BJ (cell line): ENCODE measurements around the gene DSC3. TPM values are rescaled to one million over a fixed set of nuclear protein-coding genes. Genes with fewer than 3 reads are reported as not detected.

Experiments used
- CTCF ChIA-PET: fragments of 350-600 bp; formaldehyde crosslinking; extraction: SDS; loops from one replicate; lab custom pipeline; 2021; ENCODE audit warnings: antibody characterized with exemption, inconsistent platforms; lab: Yijun Ruan, JAX
- POLR2A ChIA-PET: fragments of 300-600 bp; sonication (Branson Sonifier 250); formaldehyde crosslinking; extraction: SDS; loops from one replicate; lab custom pipeline; 2021; ENCODE audit warnings: antibody characterized with exemption; lab: Charles Lee
- DNase-seq: peaks from one replicate; pipeline ENCODE4 v3.0.0-alpha.2; 2011; ENCODE audit warnings: low read depth
- H3K27me3 ChIP-seq: 2 replicates; pipeline ENCODE4 v1.6.0; 2011; ENCODE audit warnings: low read length; ENCODE audit not compliant: control insufficient read depth, insufficient read depth
- H3K36me3 ChIP-seq: 2 replicates; pipeline ENCODE4 v1.5.1; 2011; ENCODE audit warnings: low read length; ENCODE audit not compliant: control insufficient read depth, insufficient read depth
- H3K4me3 ChIP-seq: 2 replicates; pipeline ENCODE4 v1.5.1; 2011; ENCODE audit warnings: low read depth, mild to moderate bottlenecking, control low read depth, low read length
- CTCF ChIP-seq: IDR thresholded peaks from 2 replicates; pipeline ENCODE4 v1.5.1; 2011; ENCODE audit warnings: low read depth, mild to moderate bottlenecking, control low read depth, inconsistent platforms, low read length, moderate library complexity; ENCODE audit not compliant: insufficient read depth
- polyA minus RNA-seq: library from RNA; depleted of rRNA, polyadenylated mRNA; stranded (reverse); fragments of >200 nt; gene quantifications from 2 replicates; pipeline ENCODE4 v1.2.3, GENCODE V29; 2011; rRNA and poly(A)+ RNA removed
- polyA plus RNA-seq: library from polyadenylated mRNA; depleted of rRNA; stranded (reverse); fragments of >200 nt; gene quantifications from 2 replicates; pipeline ENCODE4 v1.2.3, GENCODE V29; 2011; rRNA removed

DSC3 gene
- polyA plus RNA-seq (not detected in 2 replicates), polyA minus RNA-seq (not detected in 2 replicates)

DNA sequence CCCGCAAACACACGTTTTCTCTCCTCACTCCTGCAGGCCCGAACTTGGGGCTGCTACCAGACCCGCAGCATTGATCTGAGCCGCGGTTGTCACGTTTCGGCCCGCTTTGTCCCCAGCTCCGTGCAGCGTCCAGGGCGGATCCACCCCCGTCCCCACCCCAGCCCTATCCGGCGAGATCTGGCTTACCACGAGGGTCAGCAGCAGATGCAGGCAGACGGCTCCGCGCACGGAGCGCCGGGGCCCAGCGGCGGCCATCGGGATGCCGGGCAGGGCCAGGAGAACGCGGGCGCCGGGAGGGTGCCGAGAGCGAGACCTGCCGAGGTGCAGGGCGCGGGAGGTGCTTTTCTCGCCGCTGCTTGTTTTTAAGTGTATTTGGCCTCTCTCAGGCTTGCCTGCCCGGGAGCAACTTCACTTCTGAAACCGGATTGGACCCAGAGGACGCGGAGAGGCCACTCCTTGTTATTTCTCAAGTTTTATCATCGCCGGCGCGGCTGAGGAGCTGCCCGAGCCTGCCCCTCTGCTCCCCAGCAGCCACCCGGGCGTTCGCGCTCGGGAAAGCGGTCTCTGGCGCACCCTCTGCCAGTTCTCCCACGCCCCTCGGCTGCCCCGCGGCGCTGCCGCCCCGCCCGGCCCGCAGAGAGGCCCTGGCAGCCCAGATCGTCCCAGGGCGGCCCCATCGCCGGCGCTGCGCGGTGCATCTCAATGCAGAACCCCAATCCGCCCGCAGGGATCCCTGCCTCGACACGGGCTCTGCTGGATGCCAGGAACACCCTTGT is at the start of gene DSC3:
Gene DSC3, minus strand, starts transcription at position 337 of the 776 bp plus-strand sequence. Its CDS starts 82 bp downstream, at position 255.
- no peaks in the 10 kb centered on the region for H3K27me3 ChIP-seq
- no peaks in the 10 kb centered on the region for H3K36me3 ChIP-seq
- CTCF ChIA-PET = no interaction called here
- H3K4me3 ChIP-seq = no peak within 1 kb of the TSS
- DNase-seq = no peak
- POLR2A ChIA-PET = no interaction called here
- TF ChIP-seq CTCF = no peak

GRCh38 chr18:31091350-31091749 is 48.8 kb upstream of the DSC3 start:
- no peak for TF ChIP-seq CTCF
- no peak for DNase-seq
- H3K4me3 ChIP-seq = no peak overlapping the region
- H3K27me3 ChIP-seq = no peaks in the 10 kb centered on the region
- ChIA-PET CTCF (no interaction called here), POLR2A (no interaction called here)
- H3K36me3 ChIP-seq = no peaks in the 10 kb centered on the region

DNA sequence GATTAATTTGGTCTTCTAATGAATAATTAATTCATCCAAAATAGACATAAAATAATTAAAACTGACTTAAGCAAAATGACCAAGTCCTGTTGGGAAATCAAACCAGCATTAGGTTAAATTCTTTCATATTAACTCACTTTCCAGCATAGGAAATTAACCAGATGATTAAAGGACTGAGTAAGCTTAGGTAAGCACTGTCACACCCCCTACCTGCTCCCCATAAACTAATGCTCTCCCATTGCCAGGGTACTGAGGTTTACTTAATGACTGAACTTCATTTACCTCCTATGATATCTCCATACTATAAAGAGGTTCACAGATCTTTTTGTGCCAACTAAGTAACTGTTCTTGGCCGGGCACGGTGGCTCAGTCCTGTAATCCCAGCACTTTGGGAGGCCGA is 46.0 kb upstream of the DSC3 start:
- no peak for TF ChIP-seq CTCF
- ChIA-PET CTCF (no interaction called here), POLR2A (no interaction called here)
- Histone ChIP-seq H3K36me3 (no peaks in the 10 kb centered on the region), H3K27me3 (no peaks in the 10 kb centered on the region), H3K4me3 (no peak overlapping the region)
- DNase-seq = no peak

DNA sequence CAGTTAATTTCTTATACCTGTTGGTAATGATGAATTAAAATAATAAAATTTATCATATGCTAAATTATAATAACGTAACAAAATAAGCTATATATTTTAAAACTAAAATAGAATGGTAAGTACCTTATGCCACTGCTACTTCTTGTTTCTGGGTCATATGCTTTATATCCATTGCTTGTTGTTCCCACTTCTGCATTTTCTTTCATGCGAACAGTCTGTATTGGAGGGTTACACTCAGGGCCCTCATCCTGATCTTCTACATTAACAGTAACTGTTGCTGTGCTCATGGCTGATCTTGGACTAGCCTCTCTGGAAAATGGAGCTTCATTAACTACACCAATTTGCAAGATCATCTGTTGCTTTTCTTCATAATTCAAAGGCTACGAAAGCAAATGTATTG is 37.4 kb upstream of the DSC3 start:
- ChIA-PET POLR2A (no interaction called here), CTCF (no interaction called here)
- Histone ChIP-seq H3K27me3 (no peaks in the 10 kb centered on the region), H3K4me3 (no peak overlapping the region), H3K36me3 (no peaks in the 10 kb centered on the region)
- DNase-seq = no peak
- TF ChIP-seq CTCF = no peak

DNA sequence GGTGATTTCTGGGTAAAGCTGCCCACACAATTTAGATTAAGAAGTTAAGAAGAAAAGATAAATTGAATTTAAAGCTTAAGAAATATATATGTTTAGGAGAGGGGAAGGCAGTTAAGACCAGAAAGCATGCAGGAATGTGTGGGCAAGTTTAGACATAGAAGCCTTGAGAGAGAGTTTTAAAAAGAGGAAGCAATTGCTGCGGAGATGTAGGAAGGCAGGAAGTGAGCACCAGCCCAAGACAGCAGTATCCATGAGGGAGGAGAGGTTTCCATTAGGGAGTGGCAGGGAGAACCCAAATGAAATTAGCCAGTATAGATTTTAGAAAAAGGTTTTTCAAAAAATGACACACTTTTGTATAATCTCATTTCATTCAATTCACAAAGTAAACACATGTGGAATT is 35.3 kb upstream of the DSC3 start:
- H3K4me3 ChIP-seq = no peak overlapping the region
- H3K36me3 ChIP-seq = no peaks in the 10 kb centered on the region
- ChIA-PET POLR2A (no interaction called here), CTCF (interaction anchor here (0.5 kb wide), 1 partner anchor 38 kb away, joined by 4 read pairs; no protein-coding TSS in a partner anchor)
- no peaks in the 10 kb centered on the region for H3K27me3 ChIP-seq
- DNase-seq = no peak
- TF ChIP-seq CTCF = no peak
